ENCODE results near the gene B4GALT3. TPM values are rescaled to one million over a fixed set of nuclear protein-coding genes. Genes with fewer than 3 reads are reported as not detected.

Gene B4GALT3
- total and polyA plus RNA-seq, 2 of the 8 experiments (the other 6 are each of a cell fraction or from before 2014, with no cell fraction given) = 42.3 to 43.0 TPM

DNA sequence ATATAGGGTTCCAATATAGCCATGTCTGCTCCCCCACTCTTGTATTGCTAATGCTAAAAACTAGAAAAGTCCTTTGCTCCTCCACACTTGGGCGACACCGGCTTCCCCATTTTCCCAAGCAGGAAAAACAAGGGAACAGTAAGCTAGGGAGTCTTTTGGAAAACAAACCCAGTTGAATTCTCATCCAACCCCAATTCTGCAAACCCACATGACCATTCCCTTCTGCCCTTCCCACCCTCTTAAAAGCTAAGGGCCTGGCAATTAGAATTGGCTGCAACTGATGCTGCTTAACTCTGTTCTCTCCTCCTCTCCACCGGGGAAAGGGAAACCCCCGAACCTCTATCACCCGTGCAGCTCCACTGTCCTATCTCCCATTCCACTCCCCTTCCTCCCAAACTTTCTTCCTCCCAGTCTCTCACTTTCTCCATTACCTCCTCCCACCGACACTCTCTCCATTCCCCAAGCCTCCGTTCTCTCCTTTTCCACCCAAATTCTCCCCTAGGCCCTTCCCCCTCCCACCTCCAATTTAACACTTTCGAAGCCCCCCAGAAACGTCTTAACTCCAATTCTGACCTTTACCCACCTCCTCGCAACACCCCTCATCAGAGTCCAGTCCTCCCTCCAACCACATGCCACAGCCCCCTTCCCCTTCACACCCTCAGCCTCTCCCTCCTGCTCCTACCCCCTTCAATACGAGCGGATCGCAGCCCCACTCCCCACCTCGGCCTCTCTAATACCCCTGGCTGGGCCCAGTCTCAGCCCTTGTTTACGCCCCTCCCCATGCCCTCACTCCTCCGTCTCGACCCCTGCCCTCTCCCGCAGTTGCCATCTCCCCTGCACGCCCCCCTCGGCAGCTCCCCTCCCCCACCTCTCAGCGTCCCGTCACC is 45.5 kb downstream of the B4GALT3 start:
- Histone ChIP-seq H2AK5ac (ENCODE audit: low read depth, low read length) (no peak overlapping the region), H2BK5ac (ENCODE audit: low read depth, low read length) (peak overlapping the region; percentile 87), H3K4me2 (ENCODE audit: insufficient read depth in 1 of 2, low read depth in 2 of 2, low read length in 2 of 2) (peak overlapping the region; percentile 75 to 78), H3K9ac (replicated peaks in 1 of 4; ENCODE audit: extremely low read depth in 1 of 4, low read depth in 3 of 4, low read length in 3 of 4) (peak overlapping the region in 3 of 4 experiments; percentile 64 to 85 (median 83); a peak in 5 of 7 replicates), H3K79me2 (ENCODE audit: control insufficient read depth in 1 of 2, insufficient read depth in 2 of 2, low read length in 2 of 2) (peaks cover 0 to 56% of the 10 kb centered on the region in 2 experiments; a peak in 3 of 4 replicates), H3K23ac (ENCODE audit: insufficient read length) (no peak overlapping the region), H3K79me1 (ENCODE audit: low read depth, low read length) (peaks cover 9% of the 10 kb centered on the region), H3K18ac (ENCODE audit: extremely low read depth, low read length) (peak overlapping the region; percentile 55), H4K8ac (ENCODE audit: extremely low read depth, insufficient read depth, low read length) (peak overlapping the region; percentile 95; the same call in 1 of the 2 replicates), H2BK120ac (replicated peaks; ENCODE audit: low read depth, low read length) (no peak overlapping the region), H3K4ac (replicated peaks; ENCODE audit: insufficient read length, low read depth, low read length) (peak overlapping the region; percentile 58), H3K14ac (ENCODE audit: insufficient read length) (peak overlapping the region; percentile 23), H3K36me3 (ENCODE audit: control insufficient read depth in 2 of 4, insufficient read depth in 4 of 4, low read length in 3 of 4) (peaks cover 0 to 28% (median 10%) of the 10 kb centered on the region in 4 experiments; a peak in 6 of 8 replicates), H3K56ac (replicated peaks; ENCODE audit: insufficient read length, low read depth, low read length) (peak overlapping the region; percentile 43), H3K4me3 (ENCODE audit: extremely low read depth in 1 of 4, insufficient read depth in 2 of 4, low read depth in 3 of 4, low read length in 4 of 4) (peak overlapping the region; percentile 71 to 97 (median 84)), H4K20me1 (replicated peaks in 1 of 2; ENCODE audit: control insufficient read depth in 1 of 2, insufficient read depth in 2 of 2, low read length in 2 of 2) (peaks cover 2% of the 10 kb centered on the region in 2 experiments), H3K27me3 (replicated peaks in 1 of 4; ENCODE audit: control insufficient read depth in 3 of 4, extremely low read depth in 1 of 4, insufficient read depth in 3 of 4, low read length in 3 of 4) (no peaks in the 10 kb centered on the region), H2BK12ac (ENCODE audit: low read depth, low read length) (no peak overlapping the region), H3K27ac (ENCODE audit: low read depth, low read length) (peak overlapping the region; percentile 95; the same call in 1 of the 2 replicates), H3K9me3 (ENCODE audit: insufficient read depth in 2 of 2, low read depth in 1 of 2, low read length in 1 of 2) (no peaks in the 10 kb centered on the region), H2BK20ac (ENCODE audit: low read length) (no peak overlapping the region), H3K4me1 (replicated peaks in 1 of 4; ENCODE audit: control insufficient read depth in 3 of 4, insufficient read depth in 4 of 4, low read length in 3 of 4) (no peaks in the 10 kb centered on the region; a peak in 1 of 7 replicates), H3K23me2 (ENCODE audit: low read depth, low read length) (peaks cover 9% of the 10 kb centered on the region), H2BK15ac (ENCODE audit: low read length) (0 out of 2 replicates have a peak overlapping the region, but pooled peaks have one; percentile 81), H2AFZ (ENCODE audit: low read length) (no peak overlapping the region), H4K5ac (ENCODE audit: insufficient read length, low read depth, low read length) (peak overlapping the region; percentile 79), H4K91ac (replicated peaks; ENCODE audit: insufficient read length, low read length) (peak overlapping the region; percentile 61)
- TF ChIP-seq SAP30 (IDR thresholded peaks at IDR 0.05; ENCODE audit: insufficient read depth, insufficient replicate concordance, low read length) (peak; percentile 68), EZH2 (IDR thresholded peaks at IDR 0.05; ENCODE audit: low read depth, low read length, severe bottlenecking) (no peak), HDAC2 (IDR thresholded peaks at IDR 0.05; ENCODE audit: borderline replicate concordance in 1 of 2, low read depth in 2 of 2, low read length in 2 of 2) (peak in 1 of 2 experiments; percentile 88; a peak in 1 of 4 replicates), ASH2L (IDR thresholded peaks at IDR 0.05; ENCODE audit: low read length) (peak; percentile 80), TCF12 (IDR thresholded peaks at IDR 0.05; ENCODE audit: low read depth, low read length) (no peak)
- TF ChIP-seq, protein P1, sequence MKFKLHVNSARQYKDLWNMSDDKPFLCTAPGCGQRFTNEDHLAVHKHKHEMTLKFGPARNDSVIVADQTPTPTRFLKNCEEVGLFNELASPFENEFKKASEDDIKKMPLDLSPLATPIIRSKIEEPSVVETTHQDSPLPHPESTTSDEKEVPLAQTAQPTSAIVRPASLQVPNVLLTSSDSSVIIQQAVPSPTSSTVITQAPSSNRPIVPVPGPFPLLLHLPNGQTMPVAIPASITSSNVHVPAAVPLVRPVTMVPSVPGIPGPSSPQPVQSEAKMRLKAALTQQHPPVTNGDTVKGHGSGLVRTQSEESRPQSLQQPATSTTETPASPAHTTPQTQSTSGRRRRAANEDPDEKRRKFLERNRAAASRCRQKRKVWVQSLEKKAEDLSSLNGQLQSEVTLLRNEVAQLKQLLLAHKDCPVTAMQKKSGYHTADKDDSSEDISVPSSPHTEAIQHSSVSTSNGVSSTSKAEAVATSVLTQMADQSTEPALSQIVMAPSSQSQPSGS (IDR thresholded peaks at IDR 0.05; ENCODE audit: low read length) = no peak
- TF ChIP-seq, protein P2, sequence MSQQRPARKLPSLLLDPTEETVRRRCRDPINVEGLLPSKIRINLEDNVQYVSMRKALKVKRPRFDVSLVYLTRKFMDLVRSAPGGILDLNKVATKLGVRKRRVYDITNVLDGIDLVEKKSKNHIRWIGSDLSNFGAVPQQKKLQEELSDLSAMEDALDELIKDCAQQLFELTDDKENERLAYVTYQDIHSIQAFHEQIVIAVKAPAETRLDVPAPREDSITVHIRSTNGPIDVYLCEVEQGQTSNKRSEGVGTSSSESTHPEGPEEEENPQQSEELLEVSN (IDR thresholded peaks at IDR 0.05) = peak; percentile 79
- POLR2A ChIA-PET (ENCODE audit: partially characterized antibody) = interaction anchor here (0.6 to 9.6 kb wide), 20 partner anchors 10 to 220 kb away, joined by 3 to 130 read pairs (median 6); partner anchors contain the start of genes ADAMTS4, B4GALT3, F11R and KLHDC9
- DNase-seq (ENCODE audit: low read depth in 1 of 2, low spot score in 2 of 2) = no peak
- CTCF ChIA-PET (ENCODE audit: partially characterized antibody) = interaction anchor here (0.9 to 2.7 kb wide), 5 partner anchors 9 to 35 kb away, joined by 3 to 10 read pairs (median 5); partner anchors contain the start of genes KLHDC9, PPOX and UFC1
- no peak for FAIRE-seq
- 4% methylated on average over 11 of the region's 22 CpGs; no CpG with 5 or more reads in 1 of the 2 experiments for WGBS, 2 experiments (ENCODE audit: extremely low coverage in 1 of 2, insufficient coverage in 1 of 2, insufficient read length in 1 of 2, insufficient replicate concordance in 2 of 2, low coverage in 1 of 2, low lambda C conversion rate in 2 of 2, missing lambda C conversion rate in 1 of 2)

All from H1 (cell line).